Measurements from ENCODE around the gene PGPEP1. TPM values are rescaled to one million over a fixed set of nuclear protein-coding genes. Genes with fewer than 3 reads are reported as not detected.

The PGPEP1 gene
- polyA plus RNA-seq, 1 of the 3 experiments (the other 2 are of a cell fraction) = 13.8 TPM

DNA sequence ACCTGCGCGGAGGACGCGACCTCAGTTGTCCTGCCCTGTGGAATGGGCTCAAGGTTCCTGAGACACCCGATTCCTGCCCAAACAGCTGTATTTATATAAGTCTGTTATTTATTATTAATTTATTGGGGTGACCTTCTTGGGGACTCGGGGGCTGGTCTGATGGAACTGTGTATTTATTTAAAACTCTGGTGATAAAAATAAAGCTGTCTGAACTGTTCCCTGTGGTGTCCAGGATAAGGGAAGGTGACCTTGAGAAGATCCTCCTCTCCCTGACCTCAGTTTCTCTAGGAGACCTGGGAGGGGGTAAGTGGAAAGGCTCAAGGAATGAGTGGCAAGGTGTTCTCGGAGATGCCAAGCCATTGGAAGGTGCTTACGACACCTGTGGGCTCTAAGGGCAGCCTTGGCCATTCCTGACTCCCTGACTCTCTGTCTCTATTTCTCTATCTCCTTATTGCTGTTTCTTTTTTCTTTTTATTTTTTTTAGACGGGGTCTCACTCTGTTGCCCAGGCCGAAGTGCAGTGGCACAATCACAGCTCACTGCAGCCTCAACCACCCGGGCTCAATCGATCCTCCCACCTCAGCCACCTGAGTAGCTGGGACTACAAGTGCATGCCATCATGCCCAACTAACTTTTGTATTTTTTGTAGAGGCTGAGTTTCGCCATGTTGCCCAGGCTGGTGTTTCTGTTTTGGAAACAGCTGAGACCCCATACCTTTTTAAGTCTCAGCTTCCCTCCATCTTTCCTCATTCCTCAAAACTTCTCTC, 48.7 kb downstream of the PGPEP1 start (continued):
- TF ChIP-seq, protein P1, sequence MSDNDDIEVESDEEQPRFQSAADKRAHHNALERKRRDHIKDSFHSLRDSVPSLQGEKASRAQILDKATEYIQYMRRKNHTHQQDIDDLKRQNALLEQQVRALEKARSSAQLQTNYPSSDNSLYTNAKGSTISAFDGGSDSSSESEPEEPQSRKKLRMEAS (IDR thresholded peaks at IDR 0.05; ENCODE audit: low read depth) = no peak
- TF ChIP-seq, protein P2, sequence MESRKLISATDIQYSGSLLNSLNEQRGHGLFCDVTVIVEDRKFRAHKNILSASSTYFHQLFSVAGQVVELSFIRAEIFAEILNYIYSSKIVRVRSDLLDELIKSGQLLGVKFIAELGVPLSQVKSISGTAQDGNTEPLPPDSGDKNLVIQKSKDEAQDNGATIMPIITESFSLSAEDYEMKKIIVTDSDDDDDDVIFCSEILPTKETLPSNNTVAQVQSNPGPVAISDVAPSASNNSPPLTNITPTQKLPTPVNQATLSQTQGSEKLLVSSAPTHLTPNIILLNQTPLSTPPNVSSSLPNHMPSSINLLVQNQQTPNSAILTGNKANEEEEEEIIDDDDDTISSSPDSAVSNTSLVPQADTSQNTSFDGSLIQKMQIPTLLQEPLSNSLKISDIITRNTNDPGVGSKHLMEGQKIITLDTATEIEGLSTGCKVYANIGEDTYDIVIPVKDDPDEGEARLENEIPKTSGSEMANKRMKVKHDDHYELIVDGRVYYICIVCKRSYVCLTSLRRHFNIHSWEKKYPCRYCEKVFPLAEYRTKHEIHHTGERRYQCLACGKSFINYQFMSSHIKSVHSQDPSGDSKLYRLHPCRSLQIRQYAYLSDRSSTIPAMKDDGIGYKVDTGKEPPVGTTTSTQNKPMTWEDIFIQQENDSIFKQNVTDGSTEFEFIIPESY (IDR thresholded peaks at IDR 0.05; ENCODE audit: borderline replicate concordance, low read depth) = no peak
- TF ChIP-seq FOSL2 (IDR thresholded peaks at IDR 0.05; ENCODE audit: borderline replicate concordance, low read depth) = no peak
- no peak for TF ChIP-seq TEAD4 (IDR thresholded peaks at IDR 0.05; ENCODE audit: borderline replicate concordance, insufficient read depth)
- no peak for TF ChIP-seq EP300 (IDR thresholded peaks at IDR 0.05; ENCODE audit: borderline replicate concordance in 1 of 2, low read depth in 1 of 2, low read length in 1 of 2)
- TF ChIP-seq JUND (IDR thresholded peaks at IDR 0.05) = no peak
- no peak for TF ChIP-seq GABPA (IDR thresholded peaks at IDR 0.05; ENCODE audit: low read depth)
- TF ChIP-seq NRF1 (IDR thresholded peaks at IDR 0.05; ENCODE audit: low read depth, low read length) = no peak
- TF ChIP-seq TAF1 (IDR thresholded peaks at IDR 0.05; ENCODE audit: borderline replicate concordance, low read depth, low read length) = no peak
- no peak; the same call in 1 of the 2 replicates for TF ChIP-seq RCOR1 (IDR thresholded peaks at IDR 0.05; ENCODE audit: low read length)

DNA sequence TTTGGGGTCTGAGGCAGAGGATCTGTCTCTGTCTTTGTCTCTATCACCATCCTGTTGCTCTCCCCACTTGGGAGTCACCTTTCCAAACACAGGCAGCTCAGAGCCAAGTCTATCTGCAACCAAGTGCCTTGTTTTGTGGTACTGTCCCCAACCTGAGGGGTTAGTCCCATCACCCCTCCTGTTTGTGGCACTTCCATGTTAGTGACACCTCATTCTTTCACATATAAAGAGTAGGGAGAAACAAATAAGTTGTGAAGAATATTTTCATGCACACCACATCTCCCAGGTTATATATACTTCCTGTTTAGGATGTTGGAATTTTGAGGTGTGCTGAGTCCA, 49.3 kb downstream of the PGPEP1 start:
- POLR2A ChIA-PET = interaction anchor here (1.2 kb wide), 1 partner anchor 30 kb away, joined by 3 read pairs; the partner anchor contains the start of gene SSBP4
- TF ChIP-seq, protein P3, sequence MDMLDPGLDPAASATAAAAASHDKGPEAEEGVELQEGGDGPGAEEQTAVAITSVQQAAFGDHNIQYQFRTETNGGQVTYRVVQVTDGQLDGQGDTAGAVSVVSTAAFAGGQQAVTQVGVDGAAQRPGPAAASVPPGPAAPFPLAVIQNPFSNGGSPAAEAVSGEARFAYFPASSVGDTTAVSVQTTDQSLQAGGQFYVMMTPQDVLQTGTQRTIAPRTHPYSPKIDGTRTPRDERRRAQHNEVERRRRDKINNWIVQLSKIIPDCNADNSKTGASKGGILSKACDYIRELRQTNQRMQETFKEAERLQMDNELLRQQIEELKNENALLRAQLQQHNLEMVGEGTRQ (IDR thresholded peaks at IDR 0.05; ENCODE audit: borderline replicate concordance, low read depth, low read length) = no peak
- no peak for TF ChIP-seq FOXM1 (IDR thresholded peaks at IDR 0.05; ENCODE audit: low read depth)
- no peak for TF ChIP-seq RFX5 (IDR thresholded peaks at IDR 0.05; ENCODE audit: low read length)
- TF ChIP-seq RCOR1 (IDR thresholded peaks at IDR 0.05; ENCODE audit: low read length) = no peak
- no peak for TF ChIP-seq SIN3A (IDR thresholded peaks at IDR 0.05; ENCODE audit: borderline replicate concordance, low read depth, low read length)
- TF ChIP-seq, protein P4, sequence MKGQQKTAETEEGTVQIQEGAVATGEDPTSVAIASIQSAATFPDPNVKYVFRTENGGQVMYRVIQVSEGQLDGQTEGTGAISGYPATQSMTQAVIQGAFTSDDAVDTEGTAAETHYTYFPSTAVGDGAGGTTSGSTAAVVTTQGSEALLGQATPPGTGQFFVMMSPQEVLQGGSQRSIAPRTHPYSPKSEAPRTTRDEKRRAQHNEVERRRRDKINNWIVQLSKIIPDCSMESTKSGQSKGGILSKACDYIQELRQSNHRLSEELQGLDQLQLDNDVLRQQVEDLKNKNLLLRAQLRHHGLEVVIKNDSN (IDR thresholded peaks at IDR 0.05; ENCODE audit: borderline replicate concordance, low read depth) = no peak
- Histone ChIP-seq H3K4me2 (no peak overlapping the region), H3K4me1 (ENCODE audit: control insufficient read depth in 1 of 2, insufficient read depth in 2 of 2, low read depth in 1 of 2, low read length in 1 of 2) (peaks cover 0 to 9% of the 10 kb centered on the region in 2 experiments; a peak in 1 of 4 replicates), H3K36me3 (replicated peaks in 1 of 2; ENCODE audit: control insufficient read depth in 1 of 2, insufficient read depth in 2 of 2, low read length in 1 of 2) (peaks cover 3 to 6% of the 10 kb centered on the region in 2 experiments), H3K9ac (no peak overlapping the region), H3K27ac (ENCODE audit: low read depth in 2 of 2, low read length in 1 of 2) (no peak overlapping the region), H3K4me3 (ENCODE audit: low read depth in 2 of 2, low read length in 1 of 2) (no peak overlapping the region), H3F3A (replicated peaks; ENCODE audit: insufficient read depth) (peaks cover 18% of the 10 kb centered on the region), H3K9me3 (no peaks in the 10 kb centered on the region), H3K9me2 (no peaks in the 10 kb centered on the region), H3K27me3 (ENCODE audit: insufficient read depth) (no peaks in the 10 kb centered on the region), H3K79me2 (ENCODE audit: insufficient read depth) (peaks cover 9% of the 10 kb centered on the region), H2AFZ (ENCODE audit: low read depth) (no peak overlapping the region), H4K20me1 (ENCODE audit: insufficient read depth) (no peaks in the 10 kb centered on the region; the same call in 1 of the 2 replicates)
- no peak for DNase-seq
- CTCF ChIA-PET = interaction anchor here (1.4 to 8.6 kb wide), 11 partner anchors 10 to 110 kb away, joined by 4 to 160 read pairs (median 35); partner anchors contain the start of genes JUND and SSBP4

All from SK-N-SH (cell line).